Ovary (tissue), 9 donors: ENCODE measurements around the gene FUT3. TPM values are rescaled to one million over a fixed set of nuclear protein-coding genes. Genes with fewer than 3 reads are reported as not detected.
A peak's percentile ranks its signal among the peaks of the same experiment; 100 is the strongest.

Experiments
- DNase-seq, 5 donors: peaks; one replicate each; pipeline ENCODE4 v3.0.0-alpha.2; 2019 to 2020
- H3K27ac ChIP-seq, 2 donors: fragments of 200-600 bp; one replicate each; pipeline versions ENCODE4 v1.5.1 to v1.8.0; 2019 to 2022
- H3K27me3 ChIP-seq: fragments of 200-600 bp; one replicate; pipeline ENCODE4 v1.8.0; 2022
- H3K36me3 ChIP-seq: fragments of 200-600 bp; sonication (generic); one replicate; pipeline ENCODE4 v1.5.1; 2019
- H3K4me1 ChIP-seq: one replicate; pipeline ENCODE4 v1.8.1; 2013; ENCODE audit warnings: mild to moderate bottlenecking, moderate library complexity; ENCODE audit not compliant: insufficient read depth
- H3K4me3 ChIP-seq: fragments of 200-600 bp; sonication (generic); one replicate; pipeline ENCODE4 v1.5.1; 2017
- H3K9me3 ChIP-seq, 2 donors: fragments of 200-600 bp in 1 of 2; sonication (generic) in 1 of 2; one replicate each; pipeline versions ENCODE4 v1.5.1 to v1.8.1; 2013 to 2019; ENCODE audit warnings: mild to moderate bottlenecking in 1 of 2, moderate library complexity in 1 of 2
- EP300 ChIP-seq: sonication (generic); formaldehyde crosslinking; IDR thresholded peaks from one replicate; pipeline ENCODE4 v1.6.1; 2017; ENCODE audit warnings: antibody characterized with exemption
- POLR2A ChIP-seq: fragments of 450-650 bp; IDR thresholded peaks from one replicate; pipeline ENCODE4 v1.6.1; 2017; ENCODE audit warnings: antibody characterized with exemption, mild to moderate bottlenecking, moderate library complexity
- WGBS, 3 donors: extraction: QIAGEN DNeasy Blood & Tissue Kit in 1 of 3; methylation state at CpG; one replicate each; pipeline versions ENCODE4 v1.1.5 to v1.1.7; 2013 to 2017; 5-methylcytosine and 5-hydroxymethylcytosine counted together
- intact Hi-C, 4 donors: fragments of 100-400 bp; cut with DNase I; formaldehyde crosslinking; loops; one replicate each; pipeline versions ENCODE4 v1.11.0 to v1.15.1; 2022 to 2023
- polyA plus RNA-seq, 2 donors: library from polyadenylated mRNA; stranded (reverse); fragments of 200-250 nt in 1 of 2; fragments of 350-450 nt in 1 of 2; fragmentation: Illumina TruSeq in 1 of 2; extraction: RNeasy Lipid Tissue Mini Kit (QIAGEN cat#74804) in 1 of 2; gene quantifications; one replicate each; pipeline ENCODE4 v1.2.3, GENCODE V29; 2013 to 2014
- total RNA-seq, 7 donors: library from RNA; depleted of rRNA in 2 of 7; stranded (reverse); fragments of >200 nt in 2 of 7; fragmentation: NEBNext Ultra II Directional in 3 of 7; extraction: Animal tissue kit (Norgen Biotek cat#: 25700) in 3 of 7; gene quantifications; one replicate each; pipeline versions ENCODE4 v1.1.0 to v1.2.4, GENCODE V29; 2016 to 2023
- TF ChIP-seq, protein P1 (sequence below), 3 donors: fragments of 450-650 bp in 2 of 3; fragments of 200-600 bp in 1 of 3; IDR thresholded peaks; one replicate each; pipeline versions ENCODE4 v1.5.1 to v1.8.0; 2016 to 2022; ENCODE audit warnings: antibody characterized with exemption in 3 of 3, mild to moderate bottlenecking in 1 of 3
- donor health status: DM: no; HTN: no; CAD: no; lungs with moderate emphysema.
- donor health status: DM: no; HTN: no; CAD: no.
- donor health status: Bipolar disorder and iron deficiency.
- donor health status: DM: yes; HTN: yes; CAD: no.
- donor health status: DM: no; HTN: no; CAD: no.
- donor health status: DM: yes; HTN: yes; CAD: no.

The FUT3 gene
- total and polyA plus RNA-seq, 9 donors: 0.04 to 1.8 (median 0.15) TPM; not detected in 3

DNA sequence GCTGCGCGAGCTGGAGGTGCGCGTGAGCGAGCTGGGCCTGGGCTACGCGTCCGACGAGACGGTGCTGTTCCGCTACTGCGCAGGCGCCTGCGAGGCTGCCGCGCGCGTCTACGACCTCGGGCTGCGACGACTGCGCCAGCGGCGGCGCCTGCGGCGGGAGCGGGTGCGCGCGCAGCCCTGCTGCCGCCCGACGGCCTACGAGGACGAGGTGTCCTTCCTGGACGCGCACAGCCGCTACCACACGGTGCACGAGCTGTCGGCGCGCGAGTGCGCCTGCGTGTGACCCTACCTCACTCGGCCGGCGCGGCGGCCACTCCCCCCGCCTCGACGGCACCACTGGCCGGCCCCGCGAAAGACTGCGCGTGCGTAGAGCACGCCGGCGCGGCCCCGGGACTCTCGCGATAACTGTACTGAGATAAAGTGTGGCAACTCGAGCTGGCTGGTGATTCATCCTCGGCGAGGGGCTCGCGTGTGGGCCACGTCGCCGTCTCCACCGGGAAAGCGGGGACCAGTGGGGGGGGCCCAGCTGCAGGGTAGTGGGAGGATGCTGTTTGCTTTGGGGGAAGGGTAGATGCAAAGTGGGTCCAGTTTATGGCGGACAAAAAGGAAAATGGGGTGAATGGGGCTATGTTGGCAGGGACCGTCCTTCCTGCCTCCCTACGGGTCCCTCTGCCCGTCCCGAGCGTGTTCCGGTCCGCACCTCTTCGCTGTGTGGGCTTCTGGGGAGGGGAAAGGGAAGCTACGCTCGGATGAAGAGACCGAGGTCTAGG lies 23.2 kb downstream of the FUT3 start:
- Histone ChIP-seq H3K4me1 (peaks cover 3% of the 10 kb centered on the region), H3K36me3 (no peaks in the 10 kb centered on the region), H3K27me3 (no peaks in the 10 kb centered on the region), H3K27ac (no peak overlapping the region), H3K4me3 (peak overlapping the region; percentile 16), H3K9me3 (no peaks in the 10 kb centered on the region)
- WGBS, 3 donors: 0 to 2% (median 1%) methylated on average over 67 to 91 of the region's 91 CpGs
- intact Hi-C loops: no loop called here
- DNase-seq: peak; percentile 64 to 91 (median 72)
- TF ChIP-seq, protein P1, sequence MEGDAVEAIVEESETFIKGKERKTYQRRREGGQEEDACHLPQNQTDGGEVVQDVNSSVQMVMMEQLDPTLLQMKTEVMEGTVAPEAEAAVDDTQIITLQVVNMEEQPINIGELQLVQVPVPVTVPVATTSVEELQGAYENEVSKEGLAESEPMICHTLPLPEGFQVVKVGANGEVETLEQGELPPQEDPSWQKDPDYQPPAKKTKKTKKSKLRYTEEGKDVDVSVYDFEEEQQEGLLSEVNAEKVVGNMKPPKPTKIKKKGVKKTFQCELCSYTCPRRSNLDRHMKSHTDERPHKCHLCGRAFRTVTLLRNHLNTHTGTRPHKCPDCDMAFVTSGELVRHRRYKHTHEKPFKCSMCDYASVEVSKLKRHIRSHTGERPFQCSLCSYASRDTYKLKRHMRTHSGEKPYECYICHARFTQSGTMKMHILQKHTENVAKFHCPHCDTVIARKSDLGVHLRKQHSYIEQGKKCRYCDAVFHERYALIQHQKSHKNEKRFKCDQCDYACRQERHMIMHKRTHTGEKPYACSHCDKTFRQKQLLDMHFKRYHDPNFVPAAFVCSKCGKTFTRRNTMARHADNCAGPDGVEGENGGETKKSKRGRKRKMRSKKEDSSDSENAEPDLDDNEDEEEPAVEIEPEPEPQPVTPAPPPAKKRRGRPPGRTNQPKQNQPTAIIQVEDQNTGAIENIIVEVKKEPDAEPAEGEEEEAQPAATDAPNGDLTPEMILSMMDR (IDR thresholded peaks at IDR 0.05): no peak
- TF ChIP-seq EP300: no peak
- TF ChIP-seq POLR2A: no peak

DNA sequence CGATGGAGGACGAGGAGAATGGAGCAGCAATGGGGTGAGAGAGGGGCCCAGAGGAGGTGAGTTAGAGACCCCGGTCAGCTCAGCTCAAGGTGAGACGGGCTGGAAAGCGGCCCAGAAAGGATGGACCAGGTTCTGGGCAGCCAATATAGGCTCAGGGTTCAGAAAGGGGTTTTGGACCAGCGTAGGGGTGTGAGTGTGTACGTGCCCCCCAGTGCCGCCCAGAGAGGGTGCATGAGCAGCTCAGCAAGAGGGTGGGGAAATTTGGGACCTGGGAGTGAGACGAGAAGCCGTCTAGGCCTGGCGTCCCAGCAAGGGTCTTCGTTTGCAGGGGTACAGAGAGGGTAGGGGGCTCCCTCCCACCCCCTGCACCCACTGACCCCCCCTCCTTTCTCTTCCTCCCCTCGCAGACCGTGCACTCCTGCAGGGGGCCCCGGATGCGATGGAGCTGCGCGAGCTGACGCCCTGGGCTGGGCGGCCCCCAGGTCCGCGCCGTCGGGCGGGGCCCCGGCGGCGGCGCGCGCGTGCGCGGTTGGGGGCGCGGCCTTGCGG lies 23.8 kb downstream of the FUT3 start:
- TF ChIP-seq, protein P1 (IDR thresholded peaks at IDR 0.05): no peak
- TF ChIP-seq EP300: no peak
- TF ChIP-seq POLR2A: no peak
- Histone ChIP-seq H3K36me3 (no peaks in the 10 kb centered on the region), H3K27ac (no peak overlapping the region), H3K27me3 (no peaks in the 10 kb centered on the region), H3K9me3 (no peaks in the 10 kb centered on the region), H3K4me3 (peak overlapping the region; percentile 16), H3K4me1 (peaks cover 3% of the 10 kb centered on the region)
- DNase-seq: no peak
- intact Hi-C loops: no loop called here
- WGBS, 3 donors: 7 to 24% (median 13%) methylated on average over 15 to 37 of the region's 37 CpGs

DNA sequence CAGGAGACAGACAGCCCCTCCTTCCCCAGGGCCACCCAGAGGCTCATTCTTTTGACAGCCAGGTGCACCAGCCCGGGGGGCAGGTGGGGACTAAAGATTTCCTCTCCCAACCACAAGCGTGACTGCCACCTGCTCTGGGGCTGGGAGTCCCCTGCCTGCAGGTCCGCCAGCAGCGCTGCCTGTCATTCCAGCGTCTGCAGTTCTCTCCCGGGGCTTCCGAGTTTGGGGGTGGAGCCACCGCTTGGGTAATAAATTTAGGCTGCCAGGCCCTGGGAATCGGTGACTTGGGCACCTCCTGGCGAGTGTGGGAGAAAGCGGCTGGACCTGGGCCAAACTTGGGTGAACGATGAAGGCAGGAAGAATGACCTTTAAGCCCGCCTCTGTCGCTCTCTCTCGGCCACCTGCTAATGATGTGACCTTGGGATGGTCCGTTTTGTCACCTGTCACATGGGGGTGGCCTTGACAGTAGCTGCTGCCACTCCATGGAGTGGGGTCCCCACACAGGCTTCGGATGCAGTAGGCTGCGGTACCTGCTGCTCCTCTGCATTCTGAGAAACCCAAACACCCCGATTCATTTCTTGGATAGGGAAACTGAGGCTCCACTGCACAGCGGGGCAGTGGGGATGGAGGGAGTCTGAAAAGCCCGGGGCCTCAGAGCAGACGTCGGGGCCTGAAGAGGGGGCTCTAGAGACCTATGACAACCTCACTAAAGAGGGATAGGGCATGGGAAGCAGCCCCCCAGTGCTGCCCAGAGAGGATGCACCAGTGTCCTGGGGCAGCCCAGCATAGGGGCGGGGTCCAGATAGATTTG lies 24.5 kb downstream of the FUT3 start:
- H3K27ac ChIP-seq: no peak overlapping the region
- peak in 1 of 5 donors; percentile 54 for DNase-seq
- H3K4me3 ChIP-seq: no peak overlapping the region
- H3K27me3 ChIP-seq: no peaks in the 10 kb centered on the region
- H3K4me1 ChIP-seq: peaks cover 4% of the 10 kb centered on the region
- H3K9me3 ChIP-seq: no peaks in the 10 kb centered on the region
- intact Hi-C loops: no loop called here
- H3K36me3 ChIP-seq: no peaks in the 10 kb centered on the region
- WGBS, 3 donors: 17 to 21% (median 17%) methylated on average over 24 of the region's 24 CpGs
- TF ChIP-seq, protein P1 (IDR thresholded peaks at IDR 0.05): no peak
- no peak for TF ChIP-seq EP300
- TF ChIP-seq POLR2A: no peak

DNA sequence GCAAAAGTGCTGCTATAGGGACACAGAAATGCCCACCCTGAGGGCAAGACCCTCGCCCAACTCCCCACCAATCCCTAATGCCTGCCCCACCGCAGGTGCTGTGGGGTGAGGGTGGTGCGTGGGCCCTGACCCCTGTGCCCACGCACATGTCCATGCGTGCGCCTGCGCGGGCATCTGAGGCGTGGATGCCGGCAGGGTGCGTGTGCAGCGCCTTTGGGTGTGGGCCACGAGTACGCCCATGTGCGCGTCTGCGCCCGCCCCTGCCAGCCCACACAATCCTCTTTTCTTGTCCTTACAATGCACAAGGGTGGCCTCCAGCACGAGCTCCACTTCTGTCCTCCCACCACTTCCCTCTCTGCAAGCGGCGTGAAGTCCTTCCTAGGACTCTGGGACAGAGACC lies 26.1 kb downstream of the FUT3 start:
- intact Hi-C loops: no loop called here
- no peak for DNase-seq

More for the DNA sequence above, 26.1 kb downstream of the FUT3 start:
- Histone ChIP-seq H3K4me1 (peaks cover 4% of the 10 kb centered on the region), H3K27ac (no peak overlapping the region), H3K27me3 (no peaks in the 10 kb centered on the region), H3K9me3 (no peaks in the 10 kb centered on the region), H3K4me3 (no peak overlapping the region), H3K36me3 (no peaks in the 10 kb centered on the region)
- no peak for TF ChIP-seq POLR2A
- no peak for TF ChIP-seq EP300
- TF ChIP-seq, protein P1 (IDR thresholded peaks at IDR 0.05): no peak
- WGBS, 3 donors: 86 to 92% (median 86%) methylated on average over 21 of the region's 21 CpGs
